ENCODE results near the gene EEFSEC.

EEFSEC gene

DNA sequence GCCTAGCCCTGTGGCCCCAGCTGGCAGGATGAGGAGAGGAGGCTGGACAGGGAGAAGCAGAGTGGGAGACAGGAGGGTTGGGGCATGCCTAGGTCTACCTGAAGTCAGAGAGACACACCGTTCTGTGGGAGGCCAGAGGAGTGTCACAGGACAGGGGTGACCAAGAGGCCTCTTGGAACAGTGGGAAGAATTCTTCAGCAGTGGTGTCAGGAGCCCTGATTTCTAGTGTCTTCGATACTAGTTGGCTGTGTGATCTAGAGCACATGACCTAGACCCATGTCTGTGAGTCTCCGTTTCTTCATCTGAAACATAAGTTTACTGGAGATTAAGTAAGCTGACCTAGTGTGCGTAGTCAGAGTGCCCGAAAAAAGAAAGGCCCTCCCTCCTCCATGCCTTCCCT lies 92.2 kb downstream of the EEFSEC start:
- DNase-seq: no peak

DNA sequence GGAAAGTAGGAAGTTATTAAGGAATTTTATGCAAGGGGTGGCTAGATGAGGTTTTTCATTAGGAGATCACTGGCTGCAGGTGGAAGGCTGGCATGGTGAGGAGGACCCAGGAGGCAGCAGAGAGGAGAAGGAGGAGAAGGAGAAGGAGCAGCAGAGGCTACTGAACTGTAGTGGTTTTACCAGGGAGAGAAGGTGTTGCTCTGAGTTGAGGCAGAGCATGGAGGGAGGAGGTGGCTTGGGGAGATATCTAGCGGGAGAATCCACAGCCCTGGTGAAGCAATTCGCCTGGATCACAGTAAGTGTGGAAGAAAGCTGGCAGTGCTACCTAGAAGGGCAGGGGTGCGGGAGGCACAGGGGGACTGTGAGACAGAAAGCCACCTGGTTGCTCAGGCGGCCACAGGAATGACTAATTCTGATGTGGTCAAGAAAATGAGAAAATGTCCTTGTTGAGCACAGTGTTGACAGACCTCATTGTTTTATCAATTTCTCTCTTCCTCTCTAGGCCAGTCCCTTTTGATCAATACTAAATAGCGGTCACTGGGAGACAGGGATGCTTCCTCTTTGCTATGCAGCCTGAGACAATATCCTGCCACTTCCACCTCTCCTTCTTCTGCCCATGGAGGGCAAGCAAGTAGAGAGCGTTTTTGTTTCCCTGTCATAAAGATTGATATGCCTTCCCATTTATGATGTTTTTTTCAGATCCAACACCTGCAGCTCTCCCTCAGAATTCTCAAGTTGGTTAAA lies 94.6 kb downstream of the EEFSEC start:
- DNase-seq: no peak

DNA sequence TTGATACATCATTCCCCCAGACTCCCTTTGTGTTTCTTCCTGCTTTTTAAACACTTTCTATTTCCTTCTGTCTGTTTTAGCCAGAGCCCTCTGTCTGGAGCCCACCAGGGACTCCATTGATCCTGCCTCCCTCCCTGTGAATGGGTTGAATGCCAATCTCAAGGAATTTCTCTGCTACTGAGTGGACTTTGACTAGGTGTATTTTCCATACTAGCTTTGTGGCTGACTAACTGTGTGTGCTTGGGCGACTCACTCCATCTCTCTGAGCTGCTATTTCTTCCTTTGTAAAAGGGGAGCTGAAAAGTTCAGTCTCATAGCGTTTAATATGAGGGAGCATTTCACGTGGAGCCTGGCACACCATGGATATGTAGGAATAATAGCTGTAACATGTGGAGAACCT lies 98.8 kb downstream of the EEFSEC start:
- DNase-seq: no peak

DNA sequence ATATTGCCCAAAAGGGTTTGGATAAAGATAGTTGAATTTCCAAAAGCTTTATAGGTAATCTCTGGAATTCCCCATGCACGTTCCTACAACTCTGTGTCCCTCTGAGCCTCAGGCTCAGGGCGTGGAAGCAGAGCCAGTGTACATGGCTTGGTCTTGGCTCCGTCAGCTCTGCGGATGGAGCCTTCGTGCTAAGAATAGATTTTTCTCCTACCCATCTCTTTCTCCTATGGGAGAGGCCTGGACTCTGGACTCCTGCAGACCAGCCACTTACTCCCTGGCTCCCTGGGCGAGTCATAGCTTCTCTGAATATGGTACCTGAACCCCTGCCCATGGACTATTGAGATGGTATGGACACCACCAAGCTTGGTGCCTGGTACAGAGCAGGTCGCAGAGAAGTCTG lies 99.9 kb downstream of the EEFSEC start:
- DNase-seq: no peak

DNA sequence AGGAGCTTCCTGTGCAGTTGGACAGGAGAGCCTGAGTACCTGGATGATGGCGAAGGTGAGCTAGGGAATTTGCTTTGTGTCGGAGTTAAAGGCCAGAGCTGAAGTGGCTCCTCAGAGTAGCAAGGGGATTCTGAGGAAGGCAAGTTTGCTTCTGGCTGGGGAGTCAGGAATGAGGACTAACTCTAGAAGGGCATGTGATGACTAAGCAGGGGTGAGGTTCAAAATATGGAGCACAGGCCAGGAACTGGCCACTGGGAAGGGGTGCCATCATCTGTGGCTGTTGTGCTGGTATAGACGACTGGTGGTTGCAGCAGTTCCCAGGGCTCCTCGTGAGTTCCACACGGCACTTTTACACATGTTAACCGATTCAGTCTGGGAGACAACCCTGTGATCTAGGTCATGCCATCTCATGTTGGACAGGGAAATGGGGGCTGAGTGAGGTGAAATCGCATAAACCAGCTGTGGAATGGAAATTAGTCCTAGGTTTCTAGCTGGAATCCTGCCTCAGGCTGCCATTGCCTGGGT lies 100.8 kb downstream of the EEFSEC start:
- no peak for DNase-seq

DNA sequence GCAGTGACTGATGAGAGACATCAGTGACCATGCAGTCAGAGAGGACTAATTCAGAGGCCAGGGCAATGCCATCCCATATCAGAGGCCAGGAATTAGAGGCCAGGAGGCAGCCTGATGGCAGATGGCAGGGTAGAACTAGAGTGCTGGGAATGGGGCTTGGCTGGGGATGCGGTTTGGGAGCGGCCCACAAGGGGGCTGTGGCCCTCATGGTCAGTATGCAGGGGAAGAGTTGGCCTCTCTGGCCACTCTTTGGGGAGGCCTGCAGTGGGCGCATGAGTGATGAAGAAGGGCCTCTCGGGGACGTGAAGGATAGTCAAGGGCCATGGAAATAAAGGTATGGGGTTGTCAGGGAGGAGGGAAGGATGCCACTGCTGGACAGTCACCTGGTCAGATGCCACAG lies 101.7 kb downstream of the EEFSEC start:
- no peak for DNase-seq

DNA sequence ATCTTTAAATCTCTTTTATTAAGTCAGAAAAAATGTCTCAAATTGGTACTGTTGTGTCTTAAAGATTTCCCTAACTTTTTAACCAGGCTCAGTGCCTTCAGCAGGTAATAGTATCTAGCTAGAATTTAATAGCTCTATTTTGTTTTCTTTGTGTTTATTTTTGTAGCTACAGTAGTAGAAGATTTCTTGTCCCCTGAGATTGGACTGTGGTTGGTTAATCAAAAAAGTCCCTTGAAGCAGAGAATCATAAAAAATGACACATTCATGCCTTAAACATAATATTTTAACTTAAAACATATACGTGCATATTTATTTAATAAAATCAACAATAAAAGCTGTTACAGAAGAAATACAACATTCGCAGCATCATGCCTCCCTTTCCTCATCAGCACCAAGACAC lies 102.8 kb downstream of the EEFSEC start:
- DNase-seq: no peak

DNA sequence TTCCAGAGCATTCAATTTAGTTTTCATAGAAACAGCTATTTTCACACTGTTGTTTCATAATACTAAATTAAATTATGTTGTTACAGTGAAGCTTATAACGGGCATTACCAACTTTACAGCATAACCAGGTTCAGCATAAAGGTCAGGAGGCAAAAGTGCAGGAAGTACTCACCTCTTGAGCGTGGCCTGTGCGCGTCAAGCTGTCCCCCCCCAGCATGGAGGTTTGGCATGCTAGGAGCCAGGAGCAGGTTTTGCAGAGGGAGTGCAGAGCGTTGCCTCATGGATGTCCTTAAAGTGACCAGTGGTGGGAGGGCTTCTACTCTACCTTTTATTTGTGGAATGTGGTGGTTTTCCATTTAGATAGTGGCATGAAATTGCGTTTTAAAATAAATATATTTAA lies 104.4 kb downstream of the EEFSEC start:
- DNase-seq: no peak

DNA sequence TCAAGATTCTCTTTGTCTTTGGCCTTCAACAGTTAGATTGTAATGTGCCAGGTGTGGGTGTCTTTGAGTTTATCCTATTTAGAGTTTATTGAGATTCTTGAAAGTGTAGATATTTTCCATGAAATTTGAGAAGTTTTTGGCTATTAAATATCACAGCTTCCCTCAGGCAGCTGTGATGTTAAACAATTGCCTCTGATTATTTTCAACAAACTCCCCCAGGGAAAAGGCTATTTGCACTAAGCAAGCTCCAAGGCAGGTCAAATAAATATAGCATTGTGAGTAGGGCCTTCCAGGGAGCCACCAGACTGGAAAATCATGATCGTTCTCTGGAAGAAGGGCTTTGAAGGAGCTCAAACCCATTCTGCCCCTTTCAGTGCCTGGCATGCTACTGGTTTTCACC lies 107.0 kb downstream of the EEFSEC start:
- DNase-seq: no peak

DNA sequence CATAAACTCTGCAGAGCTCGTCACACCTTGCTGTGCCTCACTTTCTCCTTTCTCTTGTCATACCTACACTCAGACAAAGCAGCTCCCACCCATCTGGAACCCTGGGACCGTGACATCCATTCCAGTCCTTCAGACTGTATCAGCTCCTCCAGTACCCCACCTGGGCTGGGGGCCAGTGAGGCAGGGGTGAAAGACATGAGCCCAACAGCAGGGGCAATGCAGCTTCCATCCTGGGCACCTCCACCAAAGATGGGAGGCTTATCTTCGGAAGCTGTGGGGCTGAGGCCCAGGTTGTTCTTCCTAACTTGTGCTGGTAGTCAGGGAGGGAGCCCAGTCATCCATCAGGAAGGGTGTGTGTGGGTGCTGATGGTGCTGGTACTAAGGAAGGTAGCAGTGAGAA lies 109.2 kb downstream of the EEFSEC start:
- DNase-seq: no peak

DNA sequence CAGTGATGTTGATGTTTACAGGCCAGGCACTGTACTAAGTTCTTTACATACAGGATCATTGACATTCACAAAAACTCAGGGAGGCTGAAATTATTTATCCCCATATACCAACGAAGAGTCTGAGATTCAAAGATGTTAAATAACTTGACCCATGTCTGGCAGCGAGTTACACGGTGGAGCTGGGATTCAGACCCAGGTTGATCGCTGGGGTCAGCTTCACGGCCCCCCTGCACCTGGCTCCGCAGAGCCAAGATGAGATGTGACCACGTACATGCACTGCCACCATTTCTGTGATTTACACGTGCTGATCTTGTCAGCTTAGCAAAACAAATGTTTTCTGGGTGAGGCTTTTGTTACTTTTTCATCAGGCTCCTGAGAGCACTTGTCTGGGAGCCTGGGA lies 109.8 kb downstream of the EEFSEC start:
- no peak for DNase-seq

DNA sequence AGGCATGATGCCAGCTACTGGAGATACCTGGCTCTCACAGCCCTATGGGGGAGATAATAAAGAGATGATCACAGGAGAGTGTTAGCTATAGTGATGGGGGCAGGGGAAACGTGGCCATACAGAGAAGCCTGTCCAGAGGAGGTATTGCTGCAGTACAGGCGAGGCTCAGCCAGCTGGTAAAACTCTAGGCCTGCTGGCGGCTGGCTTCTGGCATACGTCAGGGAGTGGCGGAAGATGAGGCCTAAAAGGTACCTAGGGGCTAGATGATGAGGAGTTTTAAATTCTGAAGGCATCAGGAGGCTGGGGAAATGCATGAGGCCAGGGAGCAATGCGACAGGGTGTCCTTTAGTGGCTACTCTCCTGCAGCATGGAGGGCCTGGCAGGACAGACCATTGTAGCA lies 110.7 kb downstream of the EEFSEC start:
- DNase-seq: no peak

DNA sequence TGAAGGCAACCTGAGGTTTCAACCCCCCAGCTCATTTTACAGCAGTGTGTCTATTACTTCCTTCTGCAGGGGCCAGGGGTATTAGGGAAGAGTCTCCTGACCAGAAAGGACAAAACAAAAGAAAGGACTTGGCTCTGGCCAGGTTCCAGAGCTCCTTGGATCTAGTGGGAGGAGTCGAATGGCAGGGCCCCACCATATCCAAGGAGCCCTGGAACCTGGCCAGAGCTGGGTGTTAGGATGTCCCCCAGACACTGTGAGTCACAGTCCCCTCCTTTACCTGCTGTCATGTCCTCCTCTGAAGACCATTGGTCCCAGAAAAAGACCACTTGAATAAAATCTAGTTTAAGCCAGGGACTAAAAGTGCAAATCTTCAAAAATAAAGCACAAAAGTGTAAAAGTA lies 113.2 kb downstream of the EEFSEC start:
- no peak for DNase-seq

DNA sequence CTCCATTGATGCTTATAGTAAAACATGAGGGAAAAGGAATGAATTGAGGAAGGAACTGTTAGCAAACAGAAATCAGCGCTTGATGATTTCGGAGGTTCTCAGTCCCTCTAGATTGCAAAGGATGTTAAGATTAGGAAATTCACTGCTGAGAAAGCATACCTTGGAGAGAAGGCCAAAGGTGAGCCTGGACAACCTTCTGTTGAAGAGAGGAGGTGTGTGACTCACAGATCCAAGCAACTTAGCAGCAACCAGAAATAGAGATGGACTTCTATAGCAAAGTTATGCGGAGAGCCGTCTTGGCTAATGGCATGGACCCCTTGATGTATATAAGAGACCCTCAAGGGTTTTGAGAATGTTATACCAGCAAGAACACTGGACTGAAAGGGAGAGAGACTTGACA lies 114.3 kb downstream of the EEFSEC start:
- no peak for DNase-seq

DNA sequence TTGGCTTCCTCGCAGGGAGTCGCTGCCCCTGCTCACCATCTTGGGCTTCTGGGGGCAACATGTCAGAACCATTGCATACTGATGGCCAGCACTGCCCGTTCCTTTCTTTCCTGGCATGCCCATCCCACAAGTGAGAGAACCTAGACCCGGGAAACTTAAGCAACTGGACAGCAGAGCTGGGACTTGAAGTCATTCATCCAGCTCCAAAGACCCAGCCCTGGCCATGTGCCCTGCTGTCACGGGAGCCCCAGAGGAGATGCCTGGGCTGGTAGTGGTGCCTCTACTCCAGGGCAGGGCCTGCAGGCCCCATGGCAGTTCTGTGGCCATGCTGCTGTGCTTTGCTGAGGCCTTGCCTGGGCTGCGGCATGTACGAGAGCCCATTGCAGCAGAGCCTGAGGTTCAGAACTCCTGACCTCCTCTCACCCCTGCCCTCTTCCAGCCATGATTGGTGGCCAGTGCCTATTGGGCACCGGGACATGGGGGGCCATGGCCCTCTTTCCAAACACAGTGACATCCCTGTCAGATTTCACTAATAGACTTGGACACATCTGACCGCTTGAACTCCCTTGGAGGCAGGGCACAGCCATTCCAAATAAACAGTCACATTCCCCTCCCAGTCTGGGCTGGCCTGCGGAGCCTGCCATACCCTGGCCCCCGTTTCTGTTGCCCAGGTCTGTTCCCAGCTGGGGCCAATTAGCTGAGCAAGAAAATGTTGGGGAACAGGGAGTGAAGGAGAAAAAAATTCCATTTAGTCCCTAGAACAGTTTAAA lies 115.9 kb downstream of the EEFSEC start:
- no peak for DNase-seq

DNA sequence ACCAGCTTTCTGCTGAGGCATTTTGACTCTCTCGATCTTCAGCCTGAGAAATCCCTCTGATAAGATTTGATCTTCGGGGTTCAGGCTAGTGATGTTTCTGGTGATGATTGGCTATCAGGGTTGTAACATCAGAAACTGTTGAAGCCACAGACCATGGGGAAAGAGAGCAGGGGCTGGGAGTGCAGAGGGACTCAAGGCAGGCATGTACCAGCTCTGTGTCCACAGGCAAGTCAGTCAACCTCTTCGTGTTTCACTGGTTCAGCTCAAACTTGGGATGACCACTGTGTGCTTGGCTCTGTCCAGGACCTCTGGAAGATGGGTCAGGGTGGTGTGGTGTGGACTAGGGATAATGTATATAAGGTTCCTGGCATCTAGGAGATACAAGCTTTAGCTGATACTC lies 116.5 kb downstream of the EEFSEC start:
- DNase-seq: no peak

DNA sequence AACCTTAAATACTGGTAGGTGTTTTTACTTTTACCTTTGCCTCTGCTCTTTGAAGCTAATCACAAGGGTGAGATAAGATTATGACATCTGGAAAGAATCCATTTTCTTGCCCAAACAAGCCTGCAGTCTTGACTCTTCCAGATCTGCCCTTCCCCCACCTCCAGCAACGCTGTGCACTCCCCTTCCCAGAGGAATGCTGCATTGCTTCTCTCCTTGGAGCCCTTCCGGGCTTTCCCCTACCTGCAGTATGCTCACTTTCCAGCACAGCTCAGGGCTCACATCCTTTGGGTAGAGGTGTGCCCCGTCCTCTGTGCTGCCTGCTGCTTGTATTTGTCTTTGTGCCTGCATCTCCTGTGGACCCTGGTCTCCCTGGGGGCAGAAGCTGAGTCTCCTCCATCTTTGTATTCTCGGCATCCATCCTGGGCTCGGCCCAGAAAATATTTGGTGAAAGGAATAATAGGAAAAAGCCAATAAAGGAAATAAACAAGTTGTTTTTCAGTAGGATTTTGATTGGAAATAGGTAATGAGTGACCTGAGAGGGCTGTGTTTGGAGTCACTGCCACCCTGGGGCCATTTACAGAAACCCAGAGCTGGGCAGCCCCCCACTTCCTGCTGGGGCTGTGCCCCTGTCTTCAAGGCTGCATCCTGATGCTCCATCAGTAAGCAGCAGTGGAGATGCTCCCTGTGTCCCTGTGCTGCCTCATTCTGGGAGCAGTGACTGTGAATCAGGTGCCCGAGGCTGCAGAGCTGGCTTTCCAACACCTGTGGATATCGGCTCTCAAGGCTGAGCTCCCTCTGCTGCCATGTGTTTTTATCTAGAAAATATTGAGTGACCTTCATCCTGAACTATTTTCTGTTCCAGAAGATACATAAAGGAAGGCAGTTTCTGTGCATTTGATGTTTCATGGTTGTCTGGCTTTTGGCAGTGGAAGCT lies 117.5 kb downstream of the EEFSEC start:
- DNase-seq: no peak

DNA sequence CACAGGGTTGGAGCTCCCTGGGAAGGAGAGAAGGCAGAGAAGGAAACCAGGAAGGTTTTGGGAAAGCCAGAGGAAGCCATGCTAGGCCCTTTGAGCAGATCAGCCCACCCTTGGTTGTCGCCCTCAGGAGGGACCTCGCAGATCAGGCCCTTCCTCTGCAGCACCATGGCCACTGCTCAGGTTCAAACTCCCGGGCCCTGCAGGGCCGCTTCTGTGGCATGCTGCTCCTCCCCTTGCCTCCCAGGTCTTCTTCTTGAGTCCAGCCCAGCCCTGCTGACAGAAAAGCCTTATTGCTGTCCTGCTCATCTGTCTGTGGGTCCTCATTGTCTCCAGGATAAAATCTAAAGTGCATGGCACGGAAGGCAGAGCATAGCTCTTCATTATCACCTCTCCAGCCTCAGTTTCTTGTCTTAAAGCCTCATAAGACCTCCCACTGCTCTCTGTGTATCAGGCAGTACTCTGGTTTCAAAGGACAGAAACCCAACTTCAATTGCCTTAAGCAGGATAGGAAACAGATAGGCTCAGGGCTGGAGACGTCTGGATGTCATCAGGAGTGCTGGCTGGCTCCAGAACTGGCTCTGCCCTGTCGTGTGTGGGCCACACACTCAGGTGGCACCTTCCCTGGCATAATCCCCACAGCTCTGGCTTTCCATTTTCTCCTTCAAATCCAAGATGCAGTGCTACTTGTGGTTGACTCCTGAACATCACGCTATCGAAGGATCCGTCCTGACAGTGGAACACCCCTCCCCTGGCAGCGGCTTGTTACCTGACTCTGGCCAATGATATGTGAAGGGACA lies 118.5 kb downstream of the EEFSEC start:
- DNase-seq: no peak

DNA sequence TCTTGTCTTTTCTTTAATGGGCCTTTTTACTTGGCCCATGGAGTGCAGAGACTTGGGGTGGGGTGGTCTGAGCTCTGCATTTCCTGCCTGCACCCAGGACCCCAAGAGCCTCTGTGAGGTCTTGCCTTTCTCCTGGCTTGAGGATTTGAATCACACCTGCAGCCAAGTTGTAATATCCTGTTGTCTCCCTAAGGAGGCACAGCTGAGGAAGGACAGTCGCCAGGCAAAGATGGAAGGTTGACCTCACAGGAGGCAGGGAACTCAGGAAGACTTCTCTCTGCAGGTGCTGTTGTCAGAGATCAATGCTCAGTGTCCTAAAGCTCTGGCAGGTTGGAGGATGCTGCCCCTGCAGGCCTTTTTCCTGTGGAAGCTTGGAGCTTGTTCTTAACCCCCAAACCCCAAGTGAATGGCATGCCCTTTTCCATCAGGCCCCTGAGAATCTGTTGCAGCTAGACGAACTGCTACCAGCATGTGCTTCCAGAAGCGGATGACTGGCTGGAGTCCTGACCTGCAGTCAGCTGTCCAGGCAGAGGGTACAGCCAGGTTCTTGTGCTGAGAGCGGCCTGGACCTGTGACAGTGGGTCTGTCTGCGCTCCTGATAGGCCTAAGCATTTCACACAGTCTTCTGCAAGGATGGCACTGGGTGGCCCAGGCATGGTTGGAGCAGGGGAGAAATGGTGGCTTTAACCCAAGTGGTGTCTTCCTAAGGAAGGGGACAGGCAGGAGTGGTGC lies 120.0 kb downstream of the EEFSEC start:
- DNase-seq: no peak

DNA sequence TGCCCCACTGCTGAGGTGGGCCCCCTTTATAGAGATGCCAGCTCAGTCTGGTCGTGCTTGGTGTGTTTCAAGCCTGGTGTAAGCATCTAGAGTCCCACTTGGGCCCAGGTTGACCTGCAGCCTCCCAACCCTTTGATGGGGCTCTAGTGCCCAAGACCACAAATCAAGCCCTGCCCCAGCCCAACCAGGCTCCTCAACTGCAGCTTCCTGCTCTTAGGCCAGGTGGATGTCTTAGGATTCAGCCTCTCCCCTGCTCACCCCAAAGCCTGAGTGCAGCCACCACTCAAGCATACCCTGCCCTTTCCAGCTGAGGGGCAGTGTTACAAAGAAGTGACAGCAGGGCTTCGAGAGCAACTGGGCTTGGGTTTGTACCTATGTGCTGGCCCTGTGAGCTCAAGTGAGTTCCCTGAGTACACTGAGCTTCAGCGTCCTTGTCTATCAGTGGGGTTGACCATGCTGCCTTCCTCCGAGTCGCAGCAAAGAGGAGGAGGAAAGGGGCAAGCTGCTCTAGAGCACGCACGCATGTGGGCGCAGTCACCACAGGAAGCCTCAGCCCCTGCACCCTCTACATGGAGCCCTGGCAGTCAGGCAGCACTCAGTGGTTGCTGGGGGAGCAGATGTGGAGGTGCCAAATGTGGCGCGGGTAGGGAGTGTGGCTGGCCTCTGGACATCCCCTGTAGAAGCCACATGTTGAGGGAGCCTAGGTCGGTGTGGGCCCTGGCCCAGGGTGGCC lies 120.7 kb downstream of the EEFSEC start:
- DNase-seq: no peak

DNA sequence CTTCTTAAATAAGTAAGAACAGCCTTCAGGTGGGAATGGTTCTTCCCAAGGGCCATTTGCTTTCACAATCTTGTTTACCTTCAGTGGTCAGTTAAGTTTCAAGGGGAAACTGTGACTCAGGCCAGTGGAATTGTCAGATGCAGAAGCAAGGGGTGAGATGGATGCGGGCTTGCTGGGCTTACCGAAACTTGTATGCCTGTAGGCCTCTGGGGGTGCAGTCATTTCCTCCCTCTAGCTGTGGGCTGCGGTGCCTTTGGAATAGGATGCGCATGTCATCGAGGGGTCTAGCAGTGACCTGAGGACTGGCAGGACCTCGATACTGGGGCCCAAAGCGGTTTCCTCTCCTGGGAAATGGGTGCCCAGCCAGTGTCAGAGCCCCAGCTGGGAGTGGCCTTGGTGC lies 121.6 kb downstream of the EEFSEC start:
- DNase-seq: no peak

Measured in suppressor macrophage treated with lipopolysaccharide for 4 hours (primary cell).